PC-9 (cell line): ENCODE data around the gene TATDN2. TPM values are rescaled to one million over a fixed set of nuclear protein-coding genes. Genes with fewer than 3 reads are reported as not detected.

Experiments
- BruUV-seq: library from RNA; stranded (reverse); fragments of 400-500 nt; replicated peaks from 2 replicates; lab custom pipeline; 2021; lab: Mats Ljungman, UMichigan
- CTCF ChIA-PET: fragments of 300-600 bp; sonication (Branson Sonifier 250); formaldehyde crosslinking; loops from one replicate; lab custom pipeline; 2022; ENCODE audit warnings: antibody characterized with exemption; lab: Charles Lee
- POLR2A ChIA-PET: fragments of 300-600 bp; sonication (Branson Sonifier 250); formaldehyde crosslinking; loops from one replicate; lab custom pipeline; 2022; ENCODE audit warnings: antibody characterized with exemption; ENCODE audit not compliant: unreplicated experiment; lab: Charles Lee
- DNase-seq, 2 experiments: peaks; one replicate each; pipeline versions ENCODE4 v3.0.0 to v3.0.0-alpha.2; 2015 to 2022; ENCODE audit warnings: mixed read lengths in 1 of 2
- H2AFZ ChIP-seq: fragments of 200-600 bp; sonication (generic); 2 replicates; pipeline ENCODE4 v1.8.1; 2017; ENCODE audit warnings: antibody characterized with exemption
- H3F3A ChIP-seq: fragments of 200-600 bp; sonication (generic); 2 replicates; pipeline ENCODE4 v1.8.1; 2017; ENCODE audit warnings: antibody characterized with exemption, mild to moderate bottlenecking, low read depth; ENCODE audit not compliant: insufficient read depth
- H3K27ac ChIP-seq: fragments of 200-600 bp; sonication (generic); 2 replicates; pipeline ENCODE4 v1.6.1; 2016; ENCODE audit warnings: mixed run types
- H3K27me3 ChIP-seq: fragments of 200-600 bp; sonication (generic); 2 replicates; pipeline ENCODE4 v1.6.1; 2016; ENCODE audit warnings: low read depth, mixed run types; ENCODE audit not compliant: insufficient read depth
- H3K36me3 ChIP-seq: fragments of 200-600 bp; sonication (generic); 2 replicates; pipeline ENCODE4 v1.6.1; 2016; ENCODE audit warnings: low read depth, mixed run types
- H3K4me1 ChIP-seq: fragments of 200-600 bp; sonication (generic); replicated peaks from 2 replicates; pipeline ENCODE4 v1.6.1; 2016; ENCODE audit warnings: mixed run types; ENCODE audit not compliant: insufficient read depth
- H3K4me2 ChIP-seq: fragments of 200-600 bp; sonication (generic); 2 replicates; pipeline ENCODE4 v1.6.1; 2017; ENCODE audit warnings: mixed run types
- H3K4me3 ChIP-seq: fragments of 200-600 bp; sonication (generic); 2 replicates; pipeline ENCODE4 v1.6.1; 2016; ENCODE audit warnings: mixed run types
- H3K79me2 ChIP-seq: fragments of 200-600 bp; sonication (generic); 2 replicates; pipeline ENCODE4 v1.6.1; 2017; ENCODE audit warnings: low read depth, mixed run types
- H3K9me2 ChIP-seq: fragments of 200-600 bp; sonication (generic); 2 replicates; pipeline ENCODE4 v1.8.1; 2017; ENCODE audit warnings: mild to moderate bottlenecking; ENCODE audit not compliant: insufficient read depth
- H3K9me3 ChIP-seq: fragments of 200-600 bp; sonication (generic); 2 replicates; pipeline ENCODE4 v1.8.1; 2016; ENCODE audit warnings: low read depth; ENCODE audit not compliant: insufficient read depth
- H4K20me1 ChIP-seq: fragments of 200-600 bp; sonication (generic); 2 replicates; pipeline ENCODE4 v1.8.1; 2017; ENCODE audit not compliant: insufficient read depth
- EZH2 ChIP-seq: fragments of 200-600 bp; sonication (generic); IDR thresholded peaks from 2 replicates; pipeline ENCODE4 v1.8.0; 2017; ENCODE audit warnings: antibody characterized with exemption, low read depth
- intact Hi-C: fragments of 100-400 bp; cut with micrococcal nuclease; formaldehyde crosslinking; loops from one replicate; pipeline ENCODE4 v1.10.0; 2022; ENCODE audit not compliant: unreplicated experiment
- total RNA-seq: library from RNA; stranded (reverse); gene quantifications from 2 replicates; pipeline ENCODE4 v1.2.3, GENCODE V29; 2021
- TF ChIP-seq, protein P1 (sequence below): fragments of 200-600 bp; sonication (generic); conservative IDR thresholded peaks from 2 replicates; pipeline ENCODE4 v1.6.1; 2017; ENCODE audit warnings: mixed run types, antibody characterized with exemption, mild to moderate bottlenecking, moderate library complexity

The TATDN2 gene
- total RNA-seq, 1 experiment from 2014 or later: 34.0 TPM

GRCh38 chr3:10310578-10310977, 62.3 kb downstream of the TATDN2 start:
- Histone ChIP-seq H3F3A (peaks cover 3% of the 10 kb centered on the region), H4K20me1 (no peaks in the 10 kb centered on the region; the same call in 1 of the 2 replicates), H3K9me2 (no peaks in the 10 kb centered on the region), H3K36me3 (peaks cover 37% of the 10 kb centered on the region; the same call in 1 of the 2 replicates), H3K27me3 (no peaks in the 10 kb centered on the region), H3K79me2 (no peaks in the 10 kb centered on the region), H2AFZ (no peak overlapping the region), H3K4me3 (no peak overlapping the region), H3K27ac (0 out of 2 replicates have a peak overlapping the region, but pooled peaks have one; percentile 18), H3K4me2 (no peak overlapping the region), H3K4me1 (no peaks in the 10 kb centered on the region), H3K9me3 (no peaks in the 10 kb centered on the region)
- POLR2A ChIA-PET: no interaction called here
- TF ChIP-seq EZH2: no peak
- TF ChIP-seq, protein P1, sequence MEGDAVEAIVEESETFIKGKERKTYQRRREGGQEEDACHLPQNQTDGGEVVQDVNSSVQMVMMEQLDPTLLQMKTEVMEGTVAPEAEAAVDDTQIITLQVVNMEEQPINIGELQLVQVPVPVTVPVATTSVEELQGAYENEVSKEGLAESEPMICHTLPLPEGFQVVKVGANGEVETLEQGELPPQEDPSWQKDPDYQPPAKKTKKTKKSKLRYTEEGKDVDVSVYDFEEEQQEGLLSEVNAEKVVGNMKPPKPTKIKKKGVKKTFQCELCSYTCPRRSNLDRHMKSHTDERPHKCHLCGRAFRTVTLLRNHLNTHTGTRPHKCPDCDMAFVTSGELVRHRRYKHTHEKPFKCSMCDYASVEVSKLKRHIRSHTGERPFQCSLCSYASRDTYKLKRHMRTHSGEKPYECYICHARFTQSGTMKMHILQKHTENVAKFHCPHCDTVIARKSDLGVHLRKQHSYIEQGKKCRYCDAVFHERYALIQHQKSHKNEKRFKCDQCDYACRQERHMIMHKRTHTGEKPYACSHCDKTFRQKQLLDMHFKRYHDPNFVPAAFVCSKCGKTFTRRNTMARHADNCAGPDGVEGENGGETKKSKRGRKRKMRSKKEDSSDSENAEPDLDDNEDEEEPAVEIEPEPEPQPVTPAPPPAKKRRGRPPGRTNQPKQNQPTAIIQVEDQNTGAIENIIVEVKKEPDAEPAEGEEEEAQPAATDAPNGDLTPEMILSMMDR: no peak
- intact Hi-C loops: no loop called here
- DNase-seq: no peak
- CTCF ChIA-PET: no interaction called here
- BruUV-seq: no TSS peak

DNA sequence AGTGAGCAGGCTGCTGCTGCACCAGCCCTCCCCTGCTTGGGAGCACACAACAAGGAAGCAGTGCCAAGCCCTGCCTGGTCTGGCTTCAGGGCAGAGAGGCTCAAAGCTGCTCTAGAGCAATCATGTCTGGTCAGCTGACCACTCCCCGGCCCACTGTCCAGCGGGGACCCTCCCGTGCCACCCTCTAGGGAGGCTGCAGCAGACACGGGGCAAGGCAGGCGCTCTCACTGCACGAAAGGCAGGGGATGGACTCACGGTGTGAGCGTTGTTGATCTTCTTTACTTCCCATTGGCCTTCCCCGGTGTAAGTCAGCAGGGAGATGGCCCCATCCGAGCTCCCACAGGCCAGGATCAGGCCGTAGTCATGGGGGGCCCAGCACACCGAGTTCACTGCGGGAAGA, 63.5 kb downstream of the TATDN2 start:
- Histone ChIP-seq H3K36me3 (peaks cover 37% of the 10 kb centered on the region; the same call in 1 of the 2 replicates), H3K9me3 (no peaks in the 10 kb centered on the region), H3K27ac (no peak overlapping the region), H3K4me2 (no peak overlapping the region), H3K27me3 (no peaks in the 10 kb centered on the region), H3K9me2 (no peaks in the 10 kb centered on the region), H2AFZ (no peak overlapping the region), H3K4me3 (no peak overlapping the region), H3K4me1 (no peaks in the 10 kb centered on the region), H3K79me2 (no peaks in the 10 kb centered on the region), H4K20me1 (no peaks in the 10 kb centered on the region; the same call in 1 of the 2 replicates), H3F3A (peaks cover 3% of the 10 kb centered on the region)
- intact Hi-C loops: no loop called here
- ChIA-PET CTCF (interaction anchor here (0.6 kb wide), 1 partner anchor 15 kb away, joined by 3 read pairs; no protein-coding TSS in a partner anchor), POLR2A (no interaction called here)
- no TSS peak for BruUV-seq
- no peak for DNase-seq
- no peak for TF ChIP-seq EZH2
- TF ChIP-seq, protein P1: no peak

DNA sequence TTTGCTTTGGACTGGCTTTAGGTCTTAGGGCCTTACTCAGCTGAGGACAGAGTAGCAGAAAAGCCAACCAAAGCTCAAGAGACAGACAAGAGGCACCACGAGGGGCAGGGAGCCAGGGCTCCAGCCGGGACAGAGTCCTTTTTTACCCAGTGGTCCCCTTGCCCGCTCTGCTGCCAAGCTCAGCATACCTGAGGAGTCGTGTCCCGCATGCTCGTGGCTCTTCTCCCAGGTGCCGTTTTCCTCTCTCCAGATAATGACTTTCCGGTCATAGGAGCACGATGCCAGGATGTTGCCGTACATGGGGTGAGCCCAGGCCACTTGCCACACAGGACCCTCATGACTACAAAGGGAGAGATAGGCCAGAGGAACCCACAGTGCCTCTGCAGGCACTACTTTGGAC, 64.1 kb downstream of the TATDN2 start:
- Histone ChIP-seq H4K20me1 (no peaks in the 10 kb centered on the region; the same call in 1 of the 2 replicates), H3K79me2 (no peaks in the 10 kb centered on the region), H3K4me1 (no peaks in the 10 kb centered on the region), H2AFZ (no peak overlapping the region), H3K27ac (no peak overlapping the region), H3K9me2 (no peaks in the 10 kb centered on the region), H3K9me3 (no peaks in the 10 kb centered on the region), H3K36me3 (peaks cover 37% of the 10 kb centered on the region; the same call in 1 of the 2 replicates), H3F3A (peaks cover 3% of the 10 kb centered on the region), H3K4me2 (no peak overlapping the region), H3K27me3 (no peaks in the 10 kb centered on the region), H3K4me3 (no peak overlapping the region)
- TF ChIP-seq EZH2: no peak
- TF ChIP-seq, protein P1: no peak
- no TSS peak for BruUV-seq
- CTCF ChIA-PET: no interaction called here
- POLR2A ChIA-PET: no interaction called here
- intact Hi-C loops: no loop called here
- DNase-seq: no peak
